ENCODE results near the gene ZNF236. TPM values are rescaled to one million over a fixed set of nuclear protein-coding genes. Genes with fewer than 3 reads are reported as not detected.

ZNF236 gene
- total RNA-seq, 1 donor from 2014 or later = 18.4 TPM

- H3K4me3 Mint-ChIP-seq = no peak overlapping the region
- peaks cover 18% of the 10 kb centered on the region for H3K36me3 Mint-ChIP-seq (ENCODE audit: low read depth)
- TF ChIP-seq, protein P1, sequence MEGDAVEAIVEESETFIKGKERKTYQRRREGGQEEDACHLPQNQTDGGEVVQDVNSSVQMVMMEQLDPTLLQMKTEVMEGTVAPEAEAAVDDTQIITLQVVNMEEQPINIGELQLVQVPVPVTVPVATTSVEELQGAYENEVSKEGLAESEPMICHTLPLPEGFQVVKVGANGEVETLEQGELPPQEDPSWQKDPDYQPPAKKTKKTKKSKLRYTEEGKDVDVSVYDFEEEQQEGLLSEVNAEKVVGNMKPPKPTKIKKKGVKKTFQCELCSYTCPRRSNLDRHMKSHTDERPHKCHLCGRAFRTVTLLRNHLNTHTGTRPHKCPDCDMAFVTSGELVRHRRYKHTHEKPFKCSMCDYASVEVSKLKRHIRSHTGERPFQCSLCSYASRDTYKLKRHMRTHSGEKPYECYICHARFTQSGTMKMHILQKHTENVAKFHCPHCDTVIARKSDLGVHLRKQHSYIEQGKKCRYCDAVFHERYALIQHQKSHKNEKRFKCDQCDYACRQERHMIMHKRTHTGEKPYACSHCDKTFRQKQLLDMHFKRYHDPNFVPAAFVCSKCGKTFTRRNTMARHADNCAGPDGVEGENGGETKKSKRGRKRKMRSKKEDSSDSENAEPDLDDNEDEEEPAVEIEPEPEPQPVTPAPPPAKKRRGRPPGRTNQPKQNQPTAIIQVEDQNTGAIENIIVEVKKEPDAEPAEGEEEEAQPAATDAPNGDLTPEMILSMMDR (conservative IDR thresholded peaks at IDR 0.05) = no peak
- DNase-seq (ENCODE audit: low read depth, low spot score) = no peak
- H3K27me3 Mint-ChIP-seq (ENCODE audit: low read depth) = no peaks in the 10 kb centered on the region
- H3K27ac Mint-ChIP-seq (ENCODE audit: unreplicated experiment) = no peak overlapping the region
- H3K9me3 Mint-ChIP-seq = no peaks in the 10 kb centered on the region
- H3K4me1 Mint-ChIP-seq = peaks cover 6% of the 10 kb centered on the region
Measured at GRCh38 chr18:76920974-76921373, 98.6 kb downstream of the ZNF236 start.

- peaks cover 20% of the 10 kb centered on the region for H3K36me3 Mint-ChIP-seq (ENCODE audit: low read depth)
- peak overlapping the region; percentile 24 for H3K27ac Mint-ChIP-seq (ENCODE audit: unreplicated experiment)
- no peaks in the 10 kb centered on the region for H3K9me3 Mint-ChIP-seq
- TF ChIP-seq, protein P1 (conservative IDR thresholded peaks at IDR 0.05) = peak; percentile 72
- no peak overlapping the region for H3K4me3 Mint-ChIP-seq
- H3K4me1 Mint-ChIP-seq = peaks cover 6% of the 10 kb centered on the region
- peak; percentile 40 for DNase-seq (ENCODE audit: low read depth, low spot score)
- no peaks in the 10 kb centered on the region for H3K27me3 Mint-ChIP-seq (ENCODE audit: low read depth)
Measured at GRCh38 chr18:76922107-76922506, 99.8 kb downstream of the ZNF236 start.

DNA sequence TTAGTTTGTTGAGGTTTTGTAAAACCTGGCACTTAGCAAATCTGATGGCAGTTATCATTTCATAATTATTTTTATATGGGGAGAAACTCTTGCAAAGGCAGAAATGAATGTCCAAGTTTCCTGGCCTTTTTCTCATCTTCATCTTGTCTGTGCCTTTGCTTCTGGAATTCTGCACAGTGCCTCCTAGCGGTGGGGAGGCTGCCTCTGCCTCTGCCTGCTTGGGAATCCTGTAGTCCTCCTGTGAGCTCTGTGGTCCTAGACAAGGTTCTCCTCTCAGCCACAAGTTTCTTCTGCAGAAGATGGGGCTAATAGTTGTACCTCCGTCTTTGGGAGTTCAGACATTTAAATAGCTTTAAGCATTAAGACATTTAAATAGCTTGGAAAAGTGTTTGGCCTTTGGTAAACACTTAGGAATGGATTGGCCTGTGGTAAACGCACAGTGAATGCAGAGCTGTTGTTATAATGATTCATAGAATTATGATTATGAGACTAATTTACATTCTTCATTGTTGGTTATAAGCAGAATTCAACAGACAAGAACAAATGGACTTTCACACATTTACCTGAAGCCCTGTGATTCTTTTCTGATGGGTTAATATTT lies 101.2 kb downstream of the ZNF236 start:
- H3K27ac Mint-ChIP-seq (ENCODE audit: unreplicated experiment) = no peak overlapping the region
- peaks cover 6% of the 10 kb centered on the region for H3K4me1 Mint-ChIP-seq
- peak; percentile 41 for DNase-seq (ENCODE audit: low read depth, low spot score)
- H3K9me3 Mint-ChIP-seq = no peaks in the 10 kb centered on the region
- no peaks in the 10 kb centered on the region for H3K27me3 Mint-ChIP-seq (ENCODE audit: low read depth)
- H3K36me3 Mint-ChIP-seq (ENCODE audit: low read depth) = peaks cover 17% of the 10 kb centered on the region
- TF ChIP-seq, protein P1 (conservative IDR thresholded peaks at IDR 0.05) = peak; percentile 58
- H3K4me3 Mint-ChIP-seq = no peak overlapping the region

DNA sequence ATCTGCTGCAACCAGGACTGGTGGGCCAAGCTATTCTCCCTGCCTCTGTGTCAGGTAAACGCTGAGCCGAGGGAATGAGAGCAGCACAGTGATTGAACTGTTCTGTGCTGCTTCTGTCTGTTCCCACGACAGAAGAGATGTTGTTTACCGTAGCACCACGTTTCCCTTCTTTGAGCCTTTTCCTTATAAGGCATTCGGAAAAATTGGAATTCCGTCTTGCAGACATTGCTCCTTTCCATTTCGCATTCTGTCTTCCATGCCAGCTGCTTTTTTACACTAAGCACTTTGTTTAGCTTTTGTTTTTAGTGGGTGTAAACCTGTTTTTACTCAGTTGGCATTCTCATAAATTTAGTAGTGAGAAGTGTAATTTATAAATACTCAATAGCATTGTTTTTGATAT lies 103.1 kb downstream of the ZNF236 start:
- Mint-ChIP-seq H3K36me3 (ENCODE audit: low read depth) (peaks cover 16% of the 10 kb centered on the region), H3K9me3 (no peaks in the 10 kb centered on the region), H3K4me3 (no peak overlapping the region), H3K4me1 (peaks cover 6% of the 10 kb centered on the region), H3K27ac (ENCODE audit: unreplicated experiment) (no peak overlapping the region), H3K27me3 (ENCODE audit: low read depth) (no peaks in the 10 kb centered on the region)
- TF ChIP-seq, protein P1 (conservative IDR thresholded peaks at IDR 0.05) = no peak
- DNase-seq (ENCODE audit: low read depth, low spot score) = no peak

- TF ChIP-seq, protein P1 (conservative IDR thresholded peaks at IDR 0.05) = no peak
- H3K36me3 Mint-ChIP-seq (ENCODE audit: low read depth) = peaks cover 5% of the 10 kb centered on the region
- H3K4me1 Mint-ChIP-seq = peaks cover under 1% of the 10 kb centered on the region
- H3K4me3 Mint-ChIP-seq = no peak overlapping the region
- H3K27me3 Mint-ChIP-seq (ENCODE audit: low read depth) = no peaks in the 10 kb centered on the region
- DNase-seq (ENCODE audit: low read depth, low spot score) = no peak
- H3K27ac Mint-ChIP-seq (ENCODE audit: unreplicated experiment) = no peak overlapping the region
- no peaks in the 10 kb centered on the region for H3K9me3 Mint-ChIP-seq
Measured at GRCh38 chr18:76927223-76927725, 104.9 kb downstream of the ZNF236 start.
